ENCODE results near the gene PPP6R2. TPM values are rescaled to one million over a fixed set of nuclear protein-coding genes. Genes with fewer than 3 reads are reported as not detected.

The PPP6R2 gene
- total and polyA plus RNA-seq, 4 donors = 35.2 to 70.0 (median 46.6) TPM

GRCh38 chr22:50399751-50400331 lies 56.7 kb downstream of the PPP6R2 start:
- TF ChIP-seq, protein P1, sequence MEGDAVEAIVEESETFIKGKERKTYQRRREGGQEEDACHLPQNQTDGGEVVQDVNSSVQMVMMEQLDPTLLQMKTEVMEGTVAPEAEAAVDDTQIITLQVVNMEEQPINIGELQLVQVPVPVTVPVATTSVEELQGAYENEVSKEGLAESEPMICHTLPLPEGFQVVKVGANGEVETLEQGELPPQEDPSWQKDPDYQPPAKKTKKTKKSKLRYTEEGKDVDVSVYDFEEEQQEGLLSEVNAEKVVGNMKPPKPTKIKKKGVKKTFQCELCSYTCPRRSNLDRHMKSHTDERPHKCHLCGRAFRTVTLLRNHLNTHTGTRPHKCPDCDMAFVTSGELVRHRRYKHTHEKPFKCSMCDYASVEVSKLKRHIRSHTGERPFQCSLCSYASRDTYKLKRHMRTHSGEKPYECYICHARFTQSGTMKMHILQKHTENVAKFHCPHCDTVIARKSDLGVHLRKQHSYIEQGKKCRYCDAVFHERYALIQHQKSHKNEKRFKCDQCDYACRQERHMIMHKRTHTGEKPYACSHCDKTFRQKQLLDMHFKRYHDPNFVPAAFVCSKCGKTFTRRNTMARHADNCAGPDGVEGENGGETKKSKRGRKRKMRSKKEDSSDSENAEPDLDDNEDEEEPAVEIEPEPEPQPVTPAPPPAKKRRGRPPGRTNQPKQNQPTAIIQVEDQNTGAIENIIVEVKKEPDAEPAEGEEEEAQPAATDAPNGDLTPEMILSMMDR (IDR thresholded peaks at IDR 0.05; ENCODE audit: control extremely low read depth, extremely low read depth) = peak; percentile 11
- Histone ChIP-seq H3K36me3 (ENCODE audit: control insufficient read depth in 4 of 4, insufficient read depth in 4 of 4, low read length in 4 of 4) (peaks cover 0 to 21% (median 5%) of the 10 kb centered on the region in 4 donors), H3K9ac (ENCODE audit: insufficient read depth in 1 of 2, low read length in 2 of 2) (peak overlapping the region in 1 of 2 donors; percentile 11), H3K4me1 (ENCODE audit: control insufficient read depth in 5 of 5, insufficient read depth in 5 of 5, low read length in 5 of 5) (peaks cover 0 to 16% (median 5%) of the 10 kb centered on the region in 5 donors), H3K27me3 (ENCODE audit: control insufficient read depth in 3 of 3, insufficient read depth in 3 of 3, low read length in 2 of 3) (no peaks in the 10 kb centered on the region), H3K9me3 (ENCODE audit: control insufficient read depth in 4 of 4, insufficient read depth in 3 of 4, low read length in 3 of 4) (no peaks in the 10 kb centered on the region), H3K27ac (ENCODE audit: low read depth in 1 of 2, low read length in 1 of 2) (peak overlapping the region in 1 of 2 donors; percentile 76), H3K4me3 (no peak overlapping the region)
- WGBS, 2 donors = 44 to 61% methylated on average over 8 of the region's 8 CpGs
- ATAC-seq (ENCODE audit: insufficient read depth, low FRiP score) (no peak), DNase-seq (peak in 1 of 3 donors; percentile 13)

DNA sequence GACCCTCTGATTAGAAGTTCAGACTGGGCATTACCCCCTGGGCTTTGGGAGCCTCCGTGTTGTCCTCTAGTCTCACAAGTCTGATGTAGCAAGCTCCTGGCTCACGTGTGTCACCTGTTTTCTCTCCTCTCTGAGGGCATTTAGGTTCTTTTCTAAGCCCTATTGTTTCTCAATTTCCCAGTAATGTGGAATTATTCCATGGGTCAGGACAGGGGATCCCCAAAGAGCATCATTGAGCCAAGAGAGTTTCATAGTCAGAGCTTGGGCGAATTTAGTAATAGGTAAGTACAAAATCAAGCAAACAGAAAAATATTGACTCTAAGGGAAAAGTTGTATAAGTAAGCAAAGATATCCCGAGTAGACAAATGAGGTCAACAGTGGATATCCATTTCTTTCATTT lies 57.3 kb downstream of the PPP6R2 start:
- Histone ChIP-seq H3K9ac (ENCODE audit: insufficient read depth in 1 of 2, low read length in 2 of 2) (peak overlapping the region in 1 of 2 donors; percentile 11), H3K4me1 (ENCODE audit: control insufficient read depth in 5 of 5, insufficient read depth in 5 of 5, low read length in 5 of 5) (peaks cover 0 to 16% (median 5%) of the 10 kb centered on the region in 5 donors), H3K36me3 (ENCODE audit: control insufficient read depth in 4 of 4, insufficient read depth in 4 of 4, low read length in 4 of 4) (peaks cover 0 to 17% (median 4%) of the 10 kb centered on the region in 4 donors), H3K9me3 (ENCODE audit: control insufficient read depth in 4 of 4, insufficient read depth in 3 of 4, low read length in 3 of 4) (no peaks in the 10 kb centered on the region), H3K27me3 (ENCODE audit: control insufficient read depth in 3 of 3, insufficient read depth in 3 of 3, low read length in 2 of 3) (no peaks in the 10 kb centered on the region), H3K4me3 (no peak overlapping the region), H3K27ac (ENCODE audit: low read depth in 1 of 2, low read length in 1 of 2) (peak overlapping the region in 1 of 2 donors; percentile 81)
- ATAC-seq (ENCODE audit: insufficient read depth, low FRiP score) (no peak), DNase-seq (no peak)
- 60 to 72% methylated on average over 4 of the region's 4 CpGs for WGBS, 2 donors
- TF ChIP-seq, protein P1 (IDR thresholded peaks at IDR 0.05; ENCODE audit: control extremely low read depth, extremely low read depth) = no peak

- Histone ChIP-seq H3K4me1 (ENCODE audit: control insufficient read depth in 5 of 5, insufficient read depth in 5 of 5, low read length in 5 of 5) (peaks cover 0 to 16% (median 5%) of the 10 kb centered on the region in 5 donors), H3K27ac (ENCODE audit: low read depth in 1 of 2, low read length in 1 of 2) (no peak overlapping the region), H3K9me3 (ENCODE audit: control insufficient read depth in 4 of 4, insufficient read depth in 3 of 4, low read length in 3 of 4) (no peaks in the 10 kb centered on the region), H3K36me3 (ENCODE audit: control insufficient read depth in 4 of 4, insufficient read depth in 4 of 4, low read length in 4 of 4) (peaks cover 0 to 15% (median 4%) of the 10 kb centered on the region in 4 donors), H3K4me3 (no peak overlapping the region), H3K27me3 (ENCODE audit: control insufficient read depth in 3 of 3, insufficient read depth in 3 of 3, low read length in 2 of 3) (no peaks in the 10 kb centered on the region), H3K9ac (ENCODE audit: insufficient read depth in 1 of 2, low read length in 2 of 2) (no peak overlapping the region)
- no peak for ATAC-seq (ENCODE audit: insufficient read depth, low FRiP score)
- TF ChIP-seq, protein P1 (IDR thresholded peaks at IDR 0.05; ENCODE audit: control extremely low read depth, extremely low read depth) = no peak
- no peak for DNase-seq
- 98 to 99% methylated on average over 5 of the region's 5 CpGs for WGBS, 2 donors
Measured at GRCh38 chr22:50400931-50401330, 57.8 kb downstream of the PPP6R2 start.
